NCI-H1105 treated with DMSO at 0.1 percent for 48 hours (cell line): Measurements from ENCODE around the gene NAV1.
"Not testable (repeated sequence)": the region's sequence is repeated elsewhere in the genome, so short reads cannot be mapped to it uniquely, and the experiment has no call there.

Experiments used
- DNase-seq: peaks from one replicate; lab custom pipeline; 2025; lab: John Stamatoyannopoulos, UW

The NAV1 gene

DNA sequence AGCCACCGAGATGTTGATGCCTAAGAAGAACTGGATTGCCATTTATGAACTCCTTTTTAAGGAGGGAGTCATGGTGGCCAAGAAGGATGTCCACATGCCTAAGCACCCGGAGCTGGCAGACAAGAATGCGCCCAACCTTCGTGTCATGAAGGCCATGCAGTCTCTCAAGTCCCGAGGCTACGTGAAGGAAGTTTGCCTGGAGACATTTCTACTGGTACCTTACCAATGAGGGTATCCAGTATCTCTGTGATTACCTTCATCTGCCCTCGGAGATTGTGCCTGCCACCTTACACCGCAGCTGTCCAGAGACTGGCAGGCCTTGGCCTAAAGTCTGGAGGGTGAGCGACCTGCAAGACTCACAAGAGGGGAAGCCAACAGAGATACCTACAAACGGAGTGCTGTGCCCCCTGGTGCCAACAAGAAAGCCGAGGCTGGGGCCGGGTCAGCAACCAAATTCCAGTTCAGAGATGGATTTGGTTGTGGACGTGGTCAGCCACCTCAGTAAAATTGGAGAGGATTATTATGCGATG lies 18.8 kb upstream of the NAV1 start:
- not testable (repeated sequence) for DNase-seq

DNA sequence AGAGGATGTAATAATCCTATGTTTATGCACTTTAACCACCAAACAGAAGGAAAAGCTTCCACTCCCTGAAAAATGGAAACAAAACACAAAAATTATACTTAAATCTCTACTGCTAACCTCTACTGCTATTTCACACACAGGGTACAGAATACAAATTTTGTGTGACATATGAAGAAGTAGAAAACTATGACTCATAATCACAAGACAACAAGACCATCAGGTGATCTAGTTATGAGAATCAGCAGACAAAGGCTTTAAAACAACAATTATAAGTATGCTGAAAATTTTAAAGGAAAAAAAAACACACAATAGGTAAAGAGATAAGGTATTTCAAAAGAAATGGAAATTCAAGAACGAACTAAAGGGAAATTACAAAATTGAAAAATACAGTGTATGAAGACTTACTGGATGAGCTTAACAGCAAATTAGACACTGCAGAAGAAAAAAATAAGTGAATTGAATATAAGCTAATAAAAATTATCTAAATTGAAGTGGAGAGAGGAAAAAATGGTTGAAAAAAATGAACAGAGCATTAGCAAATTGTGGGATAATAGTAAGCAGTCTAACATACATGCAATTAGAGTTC lies 13.6 kb upstream of the NAV1 start:
- no peak for DNase-seq

DNA sequence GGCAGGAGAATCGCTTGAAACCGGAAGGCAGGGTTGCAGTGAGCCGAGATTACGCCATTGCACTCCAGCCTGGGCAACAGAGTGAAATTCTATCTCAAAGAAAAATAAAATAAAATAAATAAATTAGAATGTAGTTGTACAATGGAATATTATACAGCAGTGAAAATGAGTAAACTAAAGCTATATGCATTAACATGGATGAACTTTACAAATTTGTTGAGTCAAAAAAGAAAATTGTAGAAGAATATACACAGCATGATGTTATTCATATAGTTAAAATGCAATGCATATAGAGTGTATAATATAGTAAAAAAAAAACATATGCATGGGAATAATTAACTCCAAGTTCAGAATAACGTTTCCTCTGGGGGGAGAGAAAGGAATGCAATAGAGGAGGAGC lies 11.0 kb upstream of the NAV1 start:
- DNase-seq = no peak

DNA sequence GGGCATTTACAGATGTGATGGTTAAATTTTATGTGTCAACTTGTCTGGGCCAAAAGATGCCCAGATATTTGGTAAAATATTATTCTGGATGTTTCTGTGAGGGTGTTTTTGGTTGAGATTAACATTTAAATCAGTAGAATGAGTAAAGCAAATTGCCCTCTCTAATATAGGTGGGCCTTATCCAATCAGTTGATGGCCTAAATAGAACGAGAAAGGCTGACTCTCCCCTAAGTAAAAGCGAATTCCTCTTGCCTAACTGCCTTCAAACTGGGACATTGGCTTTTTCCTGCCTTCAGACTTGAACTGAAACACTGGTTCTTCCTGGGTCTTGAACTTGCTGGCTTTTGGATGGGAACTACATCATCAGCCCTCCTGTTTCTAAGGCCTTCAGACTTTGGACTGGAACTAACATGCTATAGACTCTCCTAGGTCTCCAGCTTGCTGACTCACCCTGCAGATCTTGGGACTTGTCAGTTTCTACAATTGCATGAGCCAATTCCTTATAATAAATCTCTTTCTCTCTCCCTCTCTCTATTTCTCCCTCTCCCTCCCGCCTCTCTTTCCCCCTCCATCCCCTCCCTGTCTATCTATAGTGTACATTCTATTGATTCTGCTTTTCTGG lies 10.2 kb upstream of the NAV1 start:
- DNase-seq = no peak

DNA sequence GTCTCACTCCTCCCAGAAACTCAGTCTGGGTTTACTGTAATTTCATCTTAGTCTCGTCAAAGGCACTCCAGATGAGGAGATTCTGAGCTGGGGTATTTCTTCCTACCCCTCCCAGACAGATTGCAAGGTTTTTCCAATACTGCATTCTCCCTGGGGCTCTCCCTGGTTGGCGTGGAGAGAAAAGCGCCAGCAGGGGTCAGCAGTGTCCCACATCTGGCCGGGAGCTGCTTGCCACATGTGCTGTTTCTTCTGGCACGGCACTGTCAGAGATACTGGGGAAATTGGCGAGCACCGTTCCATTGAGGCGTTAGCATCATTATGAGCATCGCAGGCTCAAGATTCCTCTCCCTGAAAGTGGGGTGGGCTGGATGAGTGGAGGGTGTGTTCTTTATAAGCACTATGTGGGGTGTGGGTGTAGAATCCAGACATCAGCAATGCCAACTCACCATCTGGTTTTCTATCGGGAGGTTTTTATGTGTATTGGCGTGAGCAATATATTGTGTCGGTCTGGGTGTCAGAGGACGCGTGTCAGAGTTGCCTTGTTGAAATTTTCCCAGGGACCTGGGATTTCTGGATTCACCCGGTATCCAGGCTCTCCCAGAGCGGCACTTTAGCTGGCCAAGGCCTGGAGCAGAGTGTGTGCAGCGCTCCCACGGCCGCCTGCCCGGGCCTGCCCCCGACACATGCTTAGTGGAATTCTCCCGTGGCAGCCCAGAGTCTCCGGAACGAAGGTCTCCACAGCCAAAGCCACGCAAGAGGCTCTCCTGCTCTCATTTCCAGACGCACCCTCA lies 8.0 kb upstream of the NAV1 start:
- peak; percentile 79 for DNase-seq

DNA sequence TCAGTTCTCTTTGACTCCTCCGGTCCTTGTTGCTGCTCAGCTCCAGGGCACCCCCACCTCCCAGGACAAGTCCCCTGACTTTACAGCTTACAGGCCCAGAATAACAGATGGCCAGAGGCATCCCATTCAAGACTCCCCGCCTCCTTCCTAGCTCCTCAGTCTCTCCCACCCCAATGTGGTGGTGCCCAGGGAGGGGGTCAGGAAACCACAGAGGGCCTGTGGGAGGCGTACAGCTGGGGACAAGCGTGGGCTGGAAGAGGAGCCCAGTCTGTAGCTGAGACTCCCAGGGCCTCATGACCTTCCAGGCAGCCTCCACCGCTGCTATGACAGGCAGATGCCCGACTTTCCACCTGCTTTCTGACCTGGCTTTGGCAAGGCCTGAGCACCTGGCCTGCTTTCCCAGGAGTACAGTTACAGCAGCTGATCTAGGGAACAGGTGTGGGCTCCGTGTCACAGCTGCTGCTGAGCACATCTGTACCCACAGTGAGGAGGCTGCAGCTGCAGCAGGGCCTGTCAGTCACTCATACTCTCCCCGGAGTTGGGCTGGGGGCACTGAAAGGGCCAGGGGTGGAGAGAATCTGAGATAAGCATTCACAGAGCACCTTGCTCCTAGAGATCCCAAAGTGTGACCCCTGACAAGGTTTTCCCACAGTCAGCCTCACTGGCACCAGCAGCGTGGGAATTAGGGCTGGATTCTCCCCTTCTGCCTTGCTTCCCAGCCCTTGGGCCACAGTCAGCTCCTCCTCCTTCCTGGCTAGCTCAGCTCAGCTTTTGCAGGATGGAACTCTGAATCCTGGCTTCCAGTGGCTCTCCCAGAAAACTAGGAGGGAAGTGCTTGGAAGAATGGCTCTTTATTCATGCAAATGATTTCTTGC lies 7.1 kb upstream of the NAV1 start:
- peak; percentile 91 for DNase-seq

DNA sequence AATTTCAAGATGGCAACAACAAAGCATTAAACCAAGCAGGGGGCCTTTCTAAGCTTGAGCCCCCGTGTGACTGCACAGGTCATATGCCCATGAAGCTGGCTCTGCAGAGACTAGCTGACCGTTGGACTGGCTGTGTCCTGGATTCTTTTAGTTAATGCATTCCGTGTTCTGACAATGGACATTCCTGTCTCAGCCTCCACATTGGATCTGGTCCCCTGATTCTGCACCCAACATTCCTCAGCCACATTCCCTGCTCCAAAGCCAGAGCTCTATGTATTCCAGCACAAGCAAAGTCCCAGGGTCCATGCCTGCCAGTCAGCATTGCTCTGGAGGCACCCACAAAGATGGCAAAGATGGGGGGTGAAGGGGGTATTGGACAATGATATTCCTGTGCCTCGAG lies 5.1 kb upstream of the NAV1 start:
- no peak for DNase-seq

DNA sequence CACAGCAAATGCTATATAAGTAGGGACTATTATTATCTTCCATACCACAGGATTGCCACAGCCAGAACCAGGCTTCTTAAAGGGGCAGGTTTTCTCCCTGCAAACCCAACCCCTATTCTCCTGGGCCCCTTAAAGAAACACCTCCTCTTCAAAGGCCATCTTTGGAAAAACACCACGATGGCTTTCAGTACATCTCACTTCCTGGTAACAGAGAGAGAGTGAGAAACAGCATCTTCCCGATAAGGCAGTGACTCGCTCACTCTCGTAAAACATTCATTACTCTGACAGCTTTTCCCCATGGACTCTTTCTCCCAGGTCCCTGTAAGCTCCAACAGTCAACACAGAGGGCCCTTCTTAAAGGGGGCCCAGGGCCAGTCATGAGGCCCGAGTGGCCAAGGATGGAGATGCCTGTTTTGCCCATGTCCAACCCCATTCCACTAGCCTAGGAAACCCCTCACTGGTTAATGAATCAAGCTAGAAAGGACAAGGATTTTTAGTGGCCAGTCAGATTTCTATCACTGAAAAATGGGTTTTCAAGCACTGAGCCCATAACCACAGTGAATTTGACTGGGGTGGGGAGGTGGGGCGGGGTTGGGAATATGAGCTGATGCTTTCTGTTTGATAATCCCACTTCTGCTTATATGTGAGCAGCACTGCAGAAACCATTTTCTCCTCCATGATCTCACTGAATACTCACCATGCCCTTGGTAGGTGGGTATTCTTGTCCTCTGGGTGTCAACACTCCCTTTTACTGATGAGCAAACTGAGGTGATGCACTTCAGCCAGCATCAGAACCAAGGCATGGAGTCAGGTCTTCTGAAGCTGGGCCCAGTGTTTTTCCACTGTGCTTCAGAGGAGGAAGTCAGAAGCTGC lies 3.6 kb upstream of the NAV1 start:
- DNase-seq = no peak

DNA sequence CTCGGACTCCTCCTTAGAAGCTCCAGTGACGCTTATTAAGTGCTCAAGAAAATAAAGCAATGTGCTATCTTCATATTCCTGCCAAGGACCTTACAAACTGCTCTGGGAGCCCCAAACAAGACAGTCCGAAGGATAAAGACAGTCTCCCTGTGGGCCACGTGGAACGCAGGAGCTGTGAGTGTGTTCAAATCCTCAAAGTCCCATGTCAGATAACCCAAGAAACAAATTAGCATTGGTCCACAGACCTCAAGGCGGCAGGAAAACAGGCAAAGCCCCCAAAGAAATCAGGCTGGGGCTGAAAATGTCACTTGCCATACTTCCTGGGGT lies 3.0 kb upstream of the NAV1 start:
- no peak for DNase-seq

DNA sequence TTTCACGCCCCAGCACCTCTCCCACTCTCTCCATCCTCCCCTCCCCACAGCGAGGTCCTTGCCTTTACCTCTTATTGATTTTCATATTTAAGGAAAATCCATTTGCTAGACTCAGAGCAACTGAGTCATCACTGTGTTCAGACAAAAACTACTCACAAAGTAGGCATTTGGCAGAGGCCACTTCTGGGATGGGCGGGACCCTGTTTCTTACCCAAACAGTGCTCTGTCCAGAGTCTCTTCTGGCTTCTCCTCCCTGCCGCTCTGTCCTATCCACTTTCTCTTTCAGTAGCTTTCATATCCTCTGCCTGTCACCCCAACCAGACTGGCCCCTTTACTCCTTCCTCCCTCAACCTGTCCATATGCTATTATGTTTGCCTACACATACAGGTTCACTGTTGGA lies 2.4 kb upstream of the NAV1 start:
- no peak for DNase-seq

DNA sequence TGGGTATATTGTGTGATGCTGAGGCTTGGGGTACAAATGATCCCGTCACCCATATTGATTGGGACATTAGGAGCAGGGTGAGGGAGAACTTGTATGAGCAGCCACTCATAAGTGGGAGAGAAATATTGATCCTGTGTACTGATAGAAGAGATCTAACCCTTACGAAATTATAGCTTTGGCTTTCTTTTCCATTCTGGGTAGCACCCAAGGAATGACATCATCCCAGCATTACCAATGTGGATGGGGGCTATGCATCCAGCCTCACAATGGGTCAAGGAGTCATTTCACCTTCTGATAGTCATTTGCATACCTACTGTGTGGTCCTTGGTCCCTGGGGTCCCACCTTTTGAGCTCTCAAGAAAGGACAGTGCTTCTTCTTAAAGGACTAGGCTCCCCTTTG lies 1.9 kb upstream of the NAV1 start:
- no peak for DNase-seq

DNA sequence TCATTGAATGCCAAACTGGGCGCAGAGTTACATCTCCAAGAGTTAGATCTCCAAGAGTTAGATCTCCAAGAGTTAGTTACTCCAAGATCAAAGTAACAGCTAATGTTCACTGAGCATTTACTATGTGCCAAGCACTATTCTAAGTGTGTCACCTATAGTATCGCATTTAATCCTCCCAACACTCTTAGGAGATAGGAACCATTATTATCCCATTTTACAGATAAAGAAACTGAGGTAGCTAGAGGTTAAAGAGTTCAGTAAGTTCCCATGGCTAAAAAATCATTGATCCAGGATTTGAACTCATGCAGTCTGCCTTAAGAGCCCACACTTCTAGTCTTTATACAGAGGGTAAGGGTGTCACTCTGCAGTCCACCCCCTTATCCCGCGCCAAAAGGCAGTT lies 1.5 kb upstream of the NAV1 start:
- DNase-seq = no peak

DNA sequence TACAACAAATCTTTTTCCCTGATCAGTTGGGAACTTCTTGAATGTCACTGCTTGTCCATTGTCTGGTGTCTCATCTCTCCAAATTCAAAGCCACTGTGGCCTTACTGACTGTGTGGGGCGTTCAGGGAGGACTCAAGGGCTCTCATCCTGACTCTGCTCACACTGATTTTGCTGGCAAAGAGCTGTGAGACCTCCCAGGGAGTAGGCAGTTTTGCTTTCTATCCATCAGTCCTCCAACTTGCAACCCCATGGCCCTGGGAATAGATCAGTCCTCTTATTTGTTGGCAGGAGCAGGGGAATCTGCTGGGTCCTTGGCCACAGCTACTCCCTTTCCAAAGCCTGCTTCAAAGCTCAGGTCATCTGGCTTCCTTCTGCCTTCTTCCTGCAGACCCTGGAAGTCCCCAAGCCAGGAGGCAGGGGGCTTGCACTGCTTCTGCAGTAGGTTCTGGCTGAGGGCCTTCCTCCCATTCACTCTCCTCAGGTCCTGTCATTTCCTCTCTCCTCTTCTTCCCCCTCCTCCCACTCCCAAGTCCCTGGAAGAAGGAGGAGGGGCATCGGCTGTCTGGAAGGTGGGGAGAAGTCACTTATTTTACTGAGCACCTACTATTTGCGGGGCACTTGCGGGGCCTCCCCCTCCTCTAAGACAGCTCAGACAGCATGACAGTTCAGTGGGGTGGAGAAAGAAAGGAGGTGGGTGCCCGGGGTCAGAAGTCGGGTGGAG lies 876 bp upstream of the NAV1 start:
- DNase-seq = no peak

DNA sequence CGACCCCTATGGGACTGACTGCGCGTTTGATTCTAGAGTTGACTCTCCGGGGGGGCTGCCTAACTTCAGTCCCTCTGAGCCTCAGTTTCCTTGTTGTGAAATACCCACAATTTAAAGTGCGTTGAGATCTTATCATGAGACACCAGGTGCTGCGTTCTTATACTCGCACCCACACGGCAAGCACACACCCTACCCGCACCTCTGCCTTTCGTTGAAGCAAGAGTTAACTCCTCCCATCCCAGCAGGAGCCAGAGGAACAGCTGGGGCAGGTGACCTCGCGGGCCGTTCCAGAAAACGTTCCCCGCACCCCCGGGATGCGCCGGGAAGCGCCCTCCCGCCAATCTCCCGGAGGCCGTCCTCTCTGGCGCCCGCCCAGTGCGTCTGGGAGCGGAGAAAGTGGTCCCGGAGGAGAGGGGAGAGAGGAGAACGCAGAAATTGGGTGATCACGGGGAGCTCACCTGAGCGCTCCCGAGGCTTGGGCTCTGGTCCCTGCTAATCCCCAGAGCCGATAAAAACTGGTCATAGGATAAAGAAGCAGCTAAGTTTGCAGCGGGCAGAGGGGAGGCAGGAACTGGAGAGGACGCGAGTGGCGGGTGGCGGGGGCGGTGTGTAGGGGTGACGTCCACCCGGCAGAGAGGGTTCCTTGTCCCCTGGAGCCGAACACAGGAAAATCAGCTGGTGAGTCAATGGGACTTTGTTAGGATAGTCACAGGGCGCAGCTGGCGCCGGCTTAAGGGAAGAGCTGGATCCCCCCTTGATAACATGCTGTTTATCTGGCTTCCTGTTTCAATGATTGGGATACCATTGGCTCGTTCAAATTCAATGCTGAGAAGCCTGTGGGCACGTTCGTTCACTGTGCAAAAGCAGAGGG lies 869 bp downstream of the NAV1 start:
- peak; percentile 79 for DNase-seq

DNA sequence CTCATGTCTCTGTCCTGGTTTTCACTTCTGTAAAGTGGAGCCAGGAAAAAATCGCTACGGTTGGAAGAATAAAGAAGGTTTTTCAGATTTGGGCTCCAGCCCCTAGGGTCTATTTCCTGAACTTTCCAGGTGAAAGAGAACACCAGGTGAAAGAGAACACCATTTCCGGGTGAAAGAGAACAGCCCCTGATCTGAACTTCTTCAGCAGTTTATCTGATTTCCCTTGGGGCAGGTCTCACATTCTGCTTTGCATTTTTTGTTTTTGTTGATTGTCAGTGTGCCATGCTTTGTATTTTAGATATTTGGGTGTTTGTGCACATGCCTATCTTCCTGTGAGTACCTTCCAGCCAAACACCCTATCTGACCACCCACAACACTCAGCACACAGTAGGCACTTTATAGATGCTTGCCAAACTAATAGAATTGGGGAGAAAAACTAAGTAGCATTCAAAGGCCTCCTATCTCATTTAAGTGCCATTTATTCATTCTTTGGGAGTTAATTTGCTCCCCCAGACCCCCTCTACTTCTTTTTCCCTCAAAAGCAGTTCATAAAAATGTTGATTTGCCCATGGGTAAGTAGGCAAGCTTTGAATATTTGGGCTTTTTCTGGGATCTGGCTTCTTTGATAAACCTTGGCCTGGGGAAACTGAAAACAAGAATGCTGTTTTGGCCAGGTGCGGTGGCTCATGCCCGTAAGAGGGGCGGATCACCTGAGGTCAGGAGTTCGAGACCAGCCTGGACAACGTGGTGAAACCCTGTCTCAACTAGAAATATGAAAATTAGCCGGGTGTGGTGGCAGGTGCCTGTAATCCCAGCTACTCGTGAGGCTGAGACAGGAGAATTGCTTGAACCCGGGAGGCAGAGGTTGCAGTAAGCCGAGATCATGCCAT lies 2.2 kb downstream of the NAV1 start:
- no peak for DNase-seq

DNA sequence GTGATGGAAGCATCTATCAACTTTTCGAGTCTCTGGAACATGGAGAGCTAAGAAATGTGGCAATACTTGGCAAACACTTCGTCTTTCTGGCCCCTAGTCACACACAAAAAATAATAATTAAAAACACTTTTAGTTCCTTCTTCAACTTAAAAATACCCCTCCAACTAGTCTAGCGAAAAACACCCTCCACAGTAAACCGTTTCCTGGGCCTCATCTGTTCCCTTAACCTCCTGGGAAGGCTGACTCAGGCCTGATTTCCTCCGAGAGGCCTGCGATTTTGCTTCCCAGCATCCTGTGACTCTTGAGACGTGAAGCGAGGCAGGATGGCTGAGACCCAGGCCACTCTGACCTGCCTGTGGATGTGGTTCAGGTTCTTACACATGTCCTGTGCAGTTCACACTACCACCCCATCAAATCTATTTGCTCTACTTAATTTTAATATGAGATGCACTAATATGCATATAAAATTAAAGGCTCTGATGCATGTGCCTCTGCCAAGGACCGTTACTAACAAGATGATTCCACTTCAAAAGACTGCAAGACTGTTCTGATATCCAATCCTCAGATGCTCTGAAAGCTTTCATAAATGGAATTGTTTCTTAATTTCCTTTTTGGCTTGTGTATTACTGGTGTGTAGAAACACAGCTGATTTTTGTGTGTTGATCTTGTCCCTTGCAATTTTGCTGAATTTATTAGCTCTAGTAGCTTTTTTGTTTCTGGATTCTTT lies 3.5 kb downstream of the NAV1 start:
- DNase-seq = no peak

DNA sequence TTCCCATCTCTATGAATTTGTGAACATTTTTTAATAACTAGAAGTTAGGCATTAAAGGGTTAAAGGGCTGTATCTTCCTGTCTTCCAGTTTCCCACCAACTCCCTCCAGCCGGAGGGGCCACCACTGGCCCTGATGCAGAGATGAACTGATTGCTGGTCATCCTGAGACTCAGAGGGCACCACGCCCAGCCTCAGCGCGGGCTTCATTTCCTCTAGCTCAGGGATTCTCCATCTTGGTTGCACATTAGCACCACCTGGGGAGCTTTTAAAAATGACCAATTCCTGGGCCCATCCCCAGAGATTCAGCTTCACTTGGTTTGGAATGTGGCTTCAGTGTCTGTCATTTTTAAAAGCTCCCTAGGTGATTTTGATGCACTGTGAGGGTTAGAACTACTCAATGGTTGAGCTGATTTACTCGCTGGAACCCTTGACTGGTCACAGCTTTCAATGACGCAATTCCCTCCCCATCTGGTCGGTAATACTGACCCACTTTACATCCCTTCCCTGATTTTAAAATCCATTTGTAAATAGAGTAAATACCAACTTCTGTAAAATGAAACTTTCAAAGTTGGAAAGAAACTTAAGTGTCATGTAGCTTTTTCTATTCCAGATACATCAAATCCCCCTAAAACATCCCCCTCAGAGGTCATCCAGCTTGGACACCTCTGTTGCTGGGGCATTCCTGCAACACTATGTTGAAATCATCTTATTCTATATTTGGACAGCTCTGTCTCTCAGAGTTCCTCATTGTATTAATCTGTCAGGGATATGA lies 5.1 kb downstream of the NAV1 start:
- DNase-seq = no peak
